Posterior vena cava (tissue), 2 donors: Measurements from ENCODE around the gene CCR7. TPM values are rescaled to one million over a fixed set of nuclear protein-coding genes. Genes with fewer than 3 reads are reported as not detected.

ENCODE experiments used
- DNase-seq: peaks from one replicate; pipeline ENCODE4 v3.0.0-alpha.2; 2020; ENCODE audit warnings: low spot score
- intact Hi-C, 2 donors: fragments of 100-400 bp; cut with DNase I; formaldehyde crosslinking; loops; one replicate each; pipeline versions ENCODE4 v1.14.1 to v1.14.2; 2022 to 2023
- long read RNA-seq, 2 donors: library from polyadenylated mRNA; unstranded; transcript quantifications; one replicate each; pipeline ENCODE4 v2.0.0, GENCODE V29; 2020 to 2021
- total RNA-seq, 2 donors: library from RNA; stranded (reverse); fragmentation: NEBNext Ultra II Directional; extraction: Animal tissue kit (Norgen Biotek cat#: 25700); gene quantifications; one replicate each; pipeline ENCODE4 v1.2.1, GENCODE V29; 2021
- donor health status: DM: yes; HTN: yes; CAD: no.
- donor health status: DM: yes; HTN: yes; CAD: no.

The CCR7 gene, protein sequence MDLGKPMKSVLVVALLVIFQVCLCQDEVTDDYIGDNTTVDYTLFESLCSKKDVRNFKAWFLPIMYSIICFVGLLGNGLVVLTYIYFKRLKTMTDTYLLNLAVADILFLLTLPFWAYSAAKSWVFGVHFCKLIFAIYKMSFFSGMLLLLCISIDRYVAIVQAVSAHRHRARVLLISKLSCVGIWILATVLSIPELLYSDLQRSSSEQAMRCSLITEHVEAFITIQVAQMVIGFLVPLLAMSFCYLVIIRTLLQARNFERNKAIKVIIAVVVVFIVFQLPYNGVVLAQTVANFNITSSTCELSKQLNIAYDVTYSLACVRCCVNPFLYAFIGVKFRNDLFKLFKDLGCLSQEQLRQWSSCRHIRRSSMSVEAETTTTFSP
- under 1 TPM; 0.46 to 0.62 TPM for total RNA-seq
- long read RNA-seq, donor 1, partial matches to known transcripts = 0 of 1 reads
- long read RNA-seq, donor 1, other reads (novel, unspliced or antisense) = 1 of 1 reads
- long read RNA-seq, donor 2, partial matches to known transcripts = 0 of 5 reads
- long read RNA-seq, donor 2, other reads (novel, unspliced or antisense) = 1 of 5 reads

- intact Hi-C loops = loop anchor here in 1 of 2 donors (10.0 kb wide), 1 partner anchor 160 kb away; no protein-coding TSS in a partner anchor
- DNase-seq = peak; percentile 73
These were observed at the start of gene CCR7 for GRCh38 chr17:40564883-40565768. Gene CCR7 (minus strand): TSS chr17:40565472. CDS start chr17:40565409, 63 bp downstream.

DNA sequence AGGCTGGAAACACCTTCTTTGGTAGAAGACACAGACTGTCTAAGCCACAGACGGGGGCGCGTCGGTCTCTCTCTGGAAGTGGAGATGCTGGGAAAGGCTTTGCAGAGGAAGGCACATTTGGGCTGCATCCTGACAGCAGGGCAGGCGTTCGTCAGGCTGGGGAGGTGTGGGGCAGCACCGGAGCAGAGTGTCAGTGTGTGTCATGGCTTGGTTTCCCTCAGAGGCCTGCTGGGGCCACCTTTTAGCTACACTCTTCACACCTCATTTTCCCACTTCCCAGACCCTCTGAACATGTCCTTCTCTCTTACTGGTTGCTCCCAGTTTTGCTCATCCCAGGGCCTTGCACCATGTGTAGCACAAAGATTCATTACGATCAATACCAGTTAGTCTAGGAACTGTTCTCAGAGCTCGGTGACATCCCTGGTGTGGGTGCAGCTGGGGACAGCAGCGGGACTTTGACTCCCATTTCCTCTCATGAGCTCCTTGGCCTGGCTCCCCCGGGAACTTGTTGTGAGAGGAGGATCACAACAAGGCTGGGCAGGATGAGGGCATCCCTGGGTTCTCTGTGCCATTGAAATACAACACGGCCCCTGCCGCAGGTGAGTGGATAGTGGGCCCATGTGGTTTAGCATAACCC, 49.3 kb upstream of the CCR7 start:
- DNase-seq = no peak
- intact Hi-C loops = loop anchor here in 1 of 2 donors (10.0 kb wide), 1 partner anchor 180 kb away; the partner anchor contains the start of gene KRT28

- DNase-seq = no peak
- intact Hi-C loops = loop anchor here in 1 of 2 donors (10.0 kb wide), 1 partner anchor 181 kb away; the partner anchor contains the start of gene KRT28
These were observed 48.3 kb upstream of the CCR7 start for GRCh38 chr17:40613467-40614154.

DNA sequence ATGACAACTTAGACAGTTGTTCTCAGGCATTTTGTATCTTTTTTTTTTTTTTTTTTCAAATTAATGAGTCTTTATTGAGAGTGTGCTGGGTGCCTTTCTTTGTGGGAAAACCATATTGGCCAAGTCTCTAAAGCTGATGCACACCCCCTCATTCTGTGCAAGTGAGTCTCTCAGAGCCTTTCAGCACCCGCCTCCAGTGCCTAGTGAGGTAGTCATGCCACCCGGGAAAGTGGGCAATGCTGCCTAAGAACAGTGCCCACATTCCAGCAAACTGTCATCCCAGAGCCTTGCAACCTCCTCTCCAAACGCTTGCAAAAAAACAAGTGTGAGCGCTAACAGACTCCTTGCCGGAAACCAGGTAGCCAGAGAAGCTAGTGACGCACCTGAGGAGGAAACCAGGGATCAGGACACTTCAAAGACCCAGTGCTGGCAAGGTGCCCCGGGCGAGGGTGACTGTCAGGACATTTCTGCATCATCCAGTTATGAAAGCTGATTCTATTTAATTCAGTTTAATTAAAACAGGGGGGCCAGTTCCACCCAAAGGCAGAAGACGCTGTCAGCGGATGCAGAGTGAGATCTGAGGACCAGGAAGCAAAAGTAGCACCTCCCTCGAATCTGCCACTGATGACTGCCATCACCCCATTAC, 47.5 kb upstream of the CCR7 start:
- DNase-seq = no peak
- intact Hi-C loops = loop anchor here in 1 of 2 donors (10.0 kb wide), 1 partner anchor 182 kb away; the partner anchor contains the start of gene KRT28

DNA sequence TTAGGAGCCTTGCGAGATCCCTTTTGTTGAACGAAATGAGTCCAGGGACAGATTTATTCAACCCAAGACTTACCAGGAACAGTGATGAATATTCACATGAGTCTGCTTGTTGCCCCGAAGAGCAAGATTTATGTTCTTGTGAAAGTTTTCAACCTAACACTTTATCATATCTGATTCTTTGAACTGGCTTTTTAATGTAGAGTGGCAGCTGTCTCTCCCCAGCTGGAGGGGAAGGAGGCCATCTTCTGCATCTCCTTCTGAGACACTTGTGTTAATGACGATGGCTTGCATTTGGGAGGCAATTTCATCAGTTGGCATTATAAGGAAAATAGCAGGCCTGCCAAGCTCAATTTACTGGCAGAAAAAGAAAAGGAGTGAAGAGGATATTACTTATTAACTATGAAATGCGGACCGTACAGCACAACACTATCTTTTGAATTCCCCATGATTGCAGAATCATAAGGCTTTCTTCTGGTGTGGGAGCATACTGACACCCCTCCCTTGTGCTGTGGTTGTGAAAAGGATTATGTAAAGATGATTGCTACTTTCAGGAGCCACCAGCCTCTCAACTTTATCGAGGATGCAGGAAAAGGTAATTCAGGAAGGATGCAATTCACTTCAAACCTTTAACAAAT, 46.7 kb upstream of the CCR7 start:
- intact Hi-C loops = loop anchor here in 1 of 2 donors (10.0 kb wide), 1 partner anchor 183 kb away; the partner anchor contains the start of gene KRT28
- DNase-seq = no peak

DNA sequence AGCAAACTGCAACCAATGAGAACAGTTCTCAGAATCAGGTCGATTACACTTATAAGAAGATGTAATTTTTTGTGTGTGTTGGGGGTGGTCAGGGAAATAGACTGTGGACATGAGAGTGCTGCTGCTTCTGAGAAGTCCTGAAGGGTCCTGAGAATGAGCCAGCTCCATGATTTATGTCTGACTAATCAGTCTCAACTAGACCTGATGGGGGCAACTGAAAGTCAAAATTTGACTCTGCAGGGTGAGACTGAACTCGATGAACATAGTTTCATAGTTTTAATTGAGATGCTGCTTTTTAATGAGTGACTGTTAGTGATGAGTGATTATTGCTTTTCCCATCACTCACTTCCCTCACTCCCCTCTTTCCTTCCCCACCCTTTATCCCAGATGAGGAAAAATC, 45.1 kb upstream of the CCR7 start:
- intact Hi-C loops = loop anchor here in 1 of 2 donors (10.0 kb wide), 1 partner anchor 184 kb away; the partner anchor contains the start of gene KRT28

GRCh38 chr17:40608061-40608581, 42.8 kb upstream of the CCR7 start:
- DNase-seq = no peak
- intact Hi-C loops = no loop called here

More for the DNA sequence above, 45.1 kb upstream of the CCR7 start:
- no peak for DNase-seq

DNA sequence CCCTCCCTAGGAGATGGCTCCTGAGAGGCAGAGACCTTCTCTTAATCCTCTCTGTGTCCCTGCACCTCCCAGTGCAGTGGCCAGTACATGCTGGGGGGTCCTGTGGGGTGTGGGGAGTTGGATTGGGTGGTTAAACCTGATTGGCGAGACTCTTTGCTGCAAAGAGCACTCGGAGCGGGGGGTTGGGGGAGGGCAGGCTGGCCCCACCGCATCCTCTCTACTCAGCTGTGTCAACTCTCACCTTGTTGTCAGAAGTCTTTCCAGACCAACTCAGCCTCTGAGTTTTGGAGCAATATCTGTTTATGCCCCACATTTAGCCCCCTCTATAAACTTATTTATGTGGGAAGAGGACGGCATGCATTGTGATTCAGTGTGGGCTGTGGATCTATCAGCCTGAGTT, 42.4 kb upstream of the CCR7 start:
- intact Hi-C loops = no loop called here
- DNase-seq = no peak

GRCh38 chr17:40606548-40607353, 41.5 kb upstream of the CCR7 start:
- no peak for DNase-seq
- intact Hi-C loops = no loop called here

DNA sequence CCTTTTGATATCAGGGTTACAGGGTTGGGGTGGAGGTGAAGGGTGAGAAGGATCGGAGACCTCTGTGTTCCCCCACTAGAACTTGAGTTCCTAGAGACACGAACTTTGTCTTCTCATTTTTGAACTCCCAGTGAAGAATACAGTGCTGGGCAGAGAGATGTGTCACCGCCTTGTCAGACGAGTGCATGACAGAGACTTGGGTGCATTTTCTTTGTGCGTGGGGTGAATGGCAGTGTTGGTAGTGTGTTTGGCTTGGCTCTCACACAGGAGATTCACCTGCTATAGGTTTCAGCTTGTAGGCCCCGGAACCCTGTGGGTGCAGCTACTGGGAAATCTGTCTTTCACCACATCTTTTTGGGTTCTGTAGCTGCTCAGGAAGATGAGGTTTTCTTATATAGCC, 40.0 kb upstream of the CCR7 start:
- no peak for DNase-seq

DNA sequence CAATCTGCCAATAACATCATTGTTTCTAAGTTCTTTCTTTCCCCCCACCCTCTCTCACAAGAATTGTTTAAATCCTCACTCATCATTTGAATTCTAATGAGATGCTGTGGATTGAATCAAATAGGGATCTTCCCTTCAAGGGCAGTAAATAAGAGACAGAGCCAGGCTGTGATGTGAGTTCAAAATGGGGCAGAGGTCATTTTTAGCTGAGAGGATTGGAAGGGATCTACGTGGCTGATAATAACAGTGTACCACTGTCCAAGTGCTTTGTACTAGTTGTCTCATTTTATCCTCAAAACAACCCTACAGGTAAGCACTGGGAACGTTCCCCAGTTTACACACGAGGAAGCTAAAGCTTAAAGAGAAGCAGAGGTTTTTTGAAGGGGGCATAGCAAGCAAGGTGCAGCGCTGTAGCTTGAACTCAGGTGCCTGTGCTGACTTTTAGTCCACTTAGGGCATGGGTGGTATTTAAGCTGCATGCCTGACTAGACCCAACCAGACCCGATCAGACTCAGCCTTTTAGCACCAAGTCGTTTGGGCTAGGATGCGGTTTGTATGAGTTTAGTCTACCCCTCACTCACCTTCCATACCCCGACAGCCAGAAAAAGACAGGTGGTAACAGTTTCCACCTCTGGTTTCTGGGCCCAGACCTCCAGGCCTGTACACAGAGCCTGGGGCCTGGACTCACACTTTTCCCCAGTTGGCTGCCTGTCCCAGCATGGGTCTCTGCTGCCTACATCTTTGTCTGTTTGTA, 39.2 kb upstream of the CCR7 start:
- no peak for DNase-seq
- intact Hi-C loops = no loop called here

More for the DNA sequence above, 40.0 kb upstream of the CCR7 start:
- intact Hi-C loops = no loop called here

DNA sequence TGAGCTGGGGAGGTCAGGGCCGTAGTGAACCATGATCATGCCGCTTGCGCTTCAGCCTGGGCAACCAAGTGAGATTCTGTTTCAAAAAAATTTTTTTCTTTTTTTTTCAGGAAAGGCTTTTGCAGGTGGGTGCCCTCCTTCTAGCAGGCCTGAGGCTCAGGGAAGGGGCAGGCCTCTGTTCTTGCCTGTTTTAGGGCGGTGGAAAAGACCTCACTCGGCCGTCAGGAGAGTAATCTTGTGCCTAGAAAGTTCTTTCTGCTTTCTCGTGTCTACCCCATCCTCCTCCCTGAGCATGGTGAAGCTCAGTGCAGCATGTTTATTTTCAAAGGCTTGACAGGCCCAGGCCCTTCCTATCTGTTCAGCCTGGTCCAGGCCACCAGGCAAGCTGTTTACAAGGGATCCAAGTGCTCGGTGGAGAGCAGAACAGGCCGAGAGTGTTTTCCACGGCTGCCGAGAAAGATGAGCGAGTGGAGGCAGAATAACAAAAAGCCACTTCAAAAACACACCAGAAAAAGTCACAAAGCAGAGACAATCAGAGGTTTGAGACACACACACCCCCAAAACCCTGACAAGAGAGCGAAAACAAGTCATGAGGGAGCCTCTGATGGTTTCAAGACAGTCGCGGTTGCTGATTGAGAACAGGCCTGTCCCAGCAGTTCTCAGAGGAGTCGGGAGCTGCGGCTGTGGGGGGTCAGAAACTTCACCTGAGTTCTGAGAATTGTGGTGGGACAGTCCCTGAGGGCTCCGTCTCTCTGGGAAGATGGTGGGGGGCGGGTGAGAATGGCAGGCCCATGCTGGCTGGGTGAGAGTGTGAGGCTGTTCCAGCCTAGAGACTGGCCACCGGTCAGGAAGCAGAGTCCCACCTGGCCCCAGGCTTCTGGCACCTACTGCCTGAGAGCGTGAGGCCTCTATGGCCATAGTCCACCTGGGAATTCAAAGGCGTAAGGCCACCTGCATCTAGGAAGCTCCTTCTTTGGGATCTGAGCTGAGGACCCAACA, 37.5 kb upstream of the CCR7 start:
- DNase-seq = no peak
- intact Hi-C loops = no loop called here

DNA sequence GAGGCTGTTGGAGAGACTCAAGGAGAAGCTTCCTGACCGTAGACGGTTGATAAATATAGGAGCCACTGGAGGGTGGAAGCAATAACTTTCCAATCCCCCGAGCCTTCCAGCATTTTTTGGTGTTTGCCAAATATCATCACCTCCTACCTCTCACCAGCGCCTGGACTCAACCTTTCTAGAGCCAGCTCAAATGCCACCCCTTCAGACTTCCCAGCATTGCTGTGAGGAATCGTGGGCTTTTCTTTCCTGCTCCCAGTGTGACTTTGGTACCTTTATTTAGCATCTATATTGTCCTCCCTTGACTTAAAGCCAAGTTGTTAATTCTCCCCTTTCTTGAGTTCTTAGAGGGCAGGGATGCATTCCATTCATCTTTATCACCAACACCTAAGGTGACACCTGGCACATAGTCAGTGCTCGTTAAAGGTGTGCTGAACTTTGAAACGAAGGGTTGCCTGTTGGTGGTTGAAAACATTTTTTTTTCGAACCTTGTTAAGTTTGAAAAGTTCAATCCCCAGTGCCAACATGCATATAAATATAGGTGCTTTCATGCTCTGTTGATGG, 35.3 kb upstream of the CCR7 start:
- intact Hi-C loops = no loop called here
- no peak for DNase-seq

DNA sequence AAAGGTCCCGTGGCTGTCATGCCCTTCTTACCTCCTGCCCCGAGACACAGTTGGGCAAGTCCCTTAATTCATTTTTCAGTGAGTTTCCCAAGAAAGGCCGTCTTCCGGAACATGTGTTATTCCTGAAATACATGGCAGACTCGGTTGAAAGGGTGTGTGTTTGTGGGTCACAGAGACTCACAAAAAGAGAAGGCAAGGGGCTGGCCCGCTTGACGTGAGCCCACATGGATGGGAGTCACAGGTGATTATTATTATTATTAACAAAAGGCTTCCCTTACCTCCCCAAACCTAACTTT, 34.1 kb upstream of the CCR7 start:
- intact Hi-C loops = no loop called here
- DNase-seq = no peak
